A673 (cell line): ENCODE data around the gene CRY2.

Source experiments
- CTCF ChIP-seq: fragments of 300-800, 200-600 bp; sonication (generic); conservative IDR thresholded peaks from 2 replicates; pipeline ENCODE4 v1.5.1; 2017; ENCODE audit warnings: low read depth, mild to moderate bottlenecking, antibody characterized with exemption, low read length, moderate library complexity, mixed read lengths
- EZH2 ChIP-seq: fragments of 200-600 bp; sonication (generic); IDR thresholded peaks from 2 replicates; pipeline ENCODE4 v1.6.1; 2017; ENCODE audit warnings: borderline replicate concordance, low read depth, mild to moderate bottlenecking, mixed read lengths, antibody characterized with exemption, low read length; ENCODE audit not compliant: poor library complexity, severe bottlenecking

- TF ChIP-seq CTCF: no peak
- TF ChIP-seq EZH2: no peak
Observed at GRCh38 chr11:45889555-45889954, 42.3 kb downstream of the CRY2 start.
